Smooth muscle cell (in vitro differentiated cells): ENCODE results near the gene TRIM44. TPM values are rescaled to one million over a fixed set of nuclear protein-coding genes. Genes with fewer than 3 reads are reported as not detected.
A peak's percentile ranks its signal among the peaks of the same experiment; 100 is the strongest.
"Not testable (repeated sequence)": the region's sequence is repeated elsewhere in the genome, so short reads cannot be mapped to it uniquely, and the experiment has no call there.

Experiments used
- DNase-seq: peaks from one replicate; lab custom pipeline; 2025; ENCODE audit not compliant: unreplicated experiment; lab: John Stamatoyannopoulos, UW
- H2AFZ ChIP-seq: fragments of 200-600 bp; sonication (generic); 2 replicates; pipeline ENCODE4 v1.6.0; 2016; ENCODE audit warnings: antibody characterized with exemption, low read depth, mild to moderate bottlenecking
- H3F3A ChIP-seq: fragments of 200-600 bp; sonication (generic); 2 replicates; pipeline ENCODE4 v1.6.0; 2017; ENCODE audit warnings: antibody characterized with exemption, low read depth
- H3K27ac ChIP-seq: fragments of 200-600 bp; sonication (generic); 2 replicates; pipeline ENCODE4 v1.5.1; 2016; ENCODE audit warnings: low read depth, mild to moderate bottlenecking
- H3K27me3 ChIP-seq: fragments of 200-600 bp; sonication (generic); 2 replicates; pipeline ENCODE4 v1.6.1; 2016; ENCODE audit warnings: low read depth, mild to moderate bottlenecking
- H3K36me3 ChIP-seq: fragments of 200-600 bp; sonication (generic); 2 replicates; pipeline ENCODE4 v1.5.1; 2016; ENCODE audit warnings: low read depth
- H3K4me1 ChIP-seq: fragments of 200-600 bp; sonication (generic); 2 replicates; pipeline ENCODE4 v1.5.1; 2016; ENCODE audit warnings: low read depth
- H3K4me2 ChIP-seq: fragments of 200-600 bp; sonication (generic); 2 replicates; pipeline ENCODE4 v1.6.0; 2016; ENCODE audit warnings: mild to moderate bottlenecking
- H3K4me3 ChIP-seq: fragments of 200-600 bp; sonication (generic); 2 replicates; pipeline ENCODE4 v1.5.1; 2016; ENCODE audit warnings: mild to moderate bottlenecking
- H3K79me2 ChIP-seq: fragments of 200-600 bp; sonication (generic); 2 replicates; pipeline ENCODE4 v1.6.0; 2016; ENCODE audit warnings: low read depth, mild to moderate bottlenecking
- H3K9ac ChIP-seq: fragments of 200-600 bp; sonication (generic); 2 replicates; pipeline ENCODE4 v1.6.0; 2016; ENCODE audit warnings: low read depth
- H3K9me3 ChIP-seq: fragments of 200-600 bp; sonication (generic); replicated peaks from 2 replicates; pipeline ENCODE4 v1.5.1; 2016; ENCODE audit warnings: low read depth
- H4K20me1 ChIP-seq: fragments of 200-600 bp; sonication (generic); 2 replicates; pipeline ENCODE4 v1.6.0; 2016; ENCODE audit warnings: low read depth
- WGBS: methylation state at CpG from one replicate; pipeline ENCODE4 v1.1.7; 2016; ENCODE audit warnings: low lambda C conversion rate; 5-methylcytosine and 5-hydroxymethylcytosine counted together
- polyA plus RNA-seq: library from polyadenylated mRNA; unstranded; fragments of >200 nt; fragmentation: Nextera tagmentation; extraction: Ambion mirVana; gene quantifications from 2 replicates; pipeline ENCODE4 v1.2.1, GENCODE V29; 2016
- total RNA-seq: library from RNA; depleted of rRNA; stranded (reverse); fragments of >200 nt; gene quantifications from 2 replicates; pipeline ENCODE4 v1.2.3, GENCODE V29; 2014
- TF ChIP-seq, protein P1 (sequence below): fragments of 200-600 bp; sonication (generic); IDR thresholded peaks from 2 replicates; pipeline ENCODE4 v1.5.1; 2017; ENCODE audit warnings: borderline replicate concordance, mild to moderate bottlenecking, antibody characterized with exemption; ENCODE audit not compliant: insufficient read depth, poor library complexity, severe bottlenecking

The TRIM44 gene
- total and polyA plus RNA-seq, 2 experiments from 2014 or later: 20.9 to 32.9 TPM

- Histone ChIP-seq H3F3A (no peaks in the 10 kb centered on the region), H3K9ac (no peak overlapping the region), H3K4me3 (no peak overlapping the region), H2AFZ (no peak overlapping the region), H3K27ac (no peak overlapping the region), H3K4me2 (no peak overlapping the region), H3K79me2 (no peaks in the 10 kb centered on the region), H3K36me3 (no peaks in the 10 kb centered on the region), H3K4me1 (no peaks in the 10 kb centered on the region), H4K20me1 (no peaks in the 10 kb centered on the region), H3K9me3 (no peaks in the 10 kb centered on the region), H3K27me3 (no peaks in the 10 kb centered on the region)
- whole genome bisulfite sequencing: 92% methylated on average over 4 of the region's 4 CpGs
- no peak for DNase-seq
- TF ChIP-seq, protein P1, sequence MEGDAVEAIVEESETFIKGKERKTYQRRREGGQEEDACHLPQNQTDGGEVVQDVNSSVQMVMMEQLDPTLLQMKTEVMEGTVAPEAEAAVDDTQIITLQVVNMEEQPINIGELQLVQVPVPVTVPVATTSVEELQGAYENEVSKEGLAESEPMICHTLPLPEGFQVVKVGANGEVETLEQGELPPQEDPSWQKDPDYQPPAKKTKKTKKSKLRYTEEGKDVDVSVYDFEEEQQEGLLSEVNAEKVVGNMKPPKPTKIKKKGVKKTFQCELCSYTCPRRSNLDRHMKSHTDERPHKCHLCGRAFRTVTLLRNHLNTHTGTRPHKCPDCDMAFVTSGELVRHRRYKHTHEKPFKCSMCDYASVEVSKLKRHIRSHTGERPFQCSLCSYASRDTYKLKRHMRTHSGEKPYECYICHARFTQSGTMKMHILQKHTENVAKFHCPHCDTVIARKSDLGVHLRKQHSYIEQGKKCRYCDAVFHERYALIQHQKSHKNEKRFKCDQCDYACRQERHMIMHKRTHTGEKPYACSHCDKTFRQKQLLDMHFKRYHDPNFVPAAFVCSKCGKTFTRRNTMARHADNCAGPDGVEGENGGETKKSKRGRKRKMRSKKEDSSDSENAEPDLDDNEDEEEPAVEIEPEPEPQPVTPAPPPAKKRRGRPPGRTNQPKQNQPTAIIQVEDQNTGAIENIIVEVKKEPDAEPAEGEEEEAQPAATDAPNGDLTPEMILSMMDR: no peak
Observed at GRCh38 chr11:35836205-35836604, 173.6 kb downstream of the TRIM44 start.

DNA sequence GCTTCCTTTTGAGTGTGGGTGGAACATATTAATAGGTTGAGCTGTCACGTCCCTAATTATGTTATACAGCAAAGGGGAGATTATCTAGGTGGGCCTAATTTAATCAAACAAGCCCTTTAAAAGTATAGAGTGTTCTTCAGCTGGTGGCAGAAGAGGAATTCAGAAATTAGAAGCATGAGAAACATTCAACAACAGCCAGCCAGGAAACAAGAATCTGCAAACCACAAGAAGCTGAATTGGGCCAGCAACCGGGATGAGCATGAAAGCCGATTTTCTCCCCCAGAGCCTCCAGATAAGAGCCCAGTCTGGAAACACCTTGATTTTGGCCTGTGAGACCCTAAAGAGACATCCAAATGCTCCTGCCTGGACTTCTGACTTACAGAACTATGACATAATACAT lies 175.5 kb downstream of the TRIM44 start:
- TF ChIP-seq, protein P1: no peak
- H3K27ac ChIP-seq: no peak overlapping the region
- no peaks in the 10 kb centered on the region for H3K4me1 ChIP-seq
- no peaks in the 10 kb centered on the region for H3K79me2 ChIP-seq
- 30% methylated on average over 3 of the region's 3 CpGs for WGBS
- H2AFZ ChIP-seq: no peak overlapping the region
- no peaks in the 10 kb centered on the region for H4K20me1 ChIP-seq
- H3K27me3 ChIP-seq: no peaks in the 10 kb centered on the region
- H3F3A ChIP-seq: no peaks in the 10 kb centered on the region
- no peak for DNase-seq
- H3K9ac ChIP-seq: no peak overlapping the region
- H3K4me3 ChIP-seq: no peak overlapping the region
- H3K4me2 ChIP-seq: peak overlapping the region; percentile 9
- no peaks in the 10 kb centered on the region for H3K9me3 ChIP-seq
- H3K36me3 ChIP-seq: no peaks in the 10 kb centered on the region

GRCh38 chr11:35838697-35839367 lies 176.3 kb downstream of the TRIM44 start:
- H4K20me1 ChIP-seq, H3F3A ChIP-seq, H3K27me3 ChIP-seq, H3K79me2 ChIP-seq, DNase-seq, H3K9me3 ChIP-seq, H2AFZ ChIP-seq, H3K4me3 ChIP-seq, H3K4me2 ChIP-seq, H3K27ac ChIP-seq, H3K9ac ChIP-seq, H3K36me3 ChIP-seq, H3K4me1 ChIP-seq: not testable (repeated sequence)
- WGBS: 86% methylated on average over 10 of the region's 10 CpGs

DNA sequence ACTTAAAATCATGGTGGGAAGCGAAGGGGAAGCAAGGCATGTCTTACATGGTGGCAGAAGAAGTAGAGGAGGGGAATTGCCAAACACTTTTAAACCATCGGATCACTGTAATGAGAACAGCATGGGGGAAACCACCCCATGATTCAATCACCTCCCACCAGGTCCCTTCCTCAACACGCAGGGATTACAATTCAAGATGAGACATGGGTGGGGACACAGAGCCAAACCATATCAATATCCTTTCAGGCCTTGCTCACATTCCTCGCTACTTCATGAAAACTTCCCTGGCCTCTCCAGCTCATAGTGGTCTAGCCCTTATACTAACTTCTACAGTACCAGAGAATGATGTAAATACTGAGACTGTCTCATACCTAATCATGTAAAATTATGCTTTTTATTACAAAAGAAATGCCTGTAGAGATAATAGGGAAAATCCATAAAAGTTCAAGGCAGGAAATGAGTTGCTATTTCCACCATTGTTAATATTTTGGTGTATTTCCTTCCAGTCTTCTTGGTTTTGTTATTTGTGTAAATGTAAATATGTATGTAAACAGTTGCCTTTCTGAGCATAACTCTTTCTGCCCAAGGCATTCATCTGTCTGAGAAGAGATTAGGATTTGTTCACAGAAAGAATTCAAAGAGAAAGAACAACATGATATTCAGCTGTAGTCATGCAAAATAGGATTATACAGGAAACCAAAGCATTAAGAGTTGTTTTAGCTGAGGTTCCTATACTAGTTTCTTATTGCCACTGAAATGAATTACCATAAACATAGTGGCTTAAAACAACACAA lies 177.0 kb downstream of the TRIM44 start:
- WGBS: 90% methylated on average over 4 of the region's 4 CpGs
- no peak for DNase-seq
- Histone ChIP-seq H3K36me3 (no peaks in the 10 kb centered on the region), H3K79me2 (no peaks in the 10 kb centered on the region), H4K20me1 (no peaks in the 10 kb centered on the region), H3K27me3 (no peaks in the 10 kb centered on the region), H3K4me3 (no peak overlapping the region), H3K27ac (no peak overlapping the region), H2AFZ (no peak overlapping the region), H3K9ac (no peak overlapping the region), H3K4me1 (no peaks in the 10 kb centered on the region), H3K9me3 (no peaks in the 10 kb centered on the region), H3K4me2 (no peak overlapping the region), H3F3A (no peaks in the 10 kb centered on the region)
- TF ChIP-seq, protein P1: no peak
